ENCODE measurements around the gene SHC3.

SHC3 gene

GRCh38 chr9:89009546-89009840, 169.1 kb downstream of the SHC3 start:
- TF ChIP-seq REST (IDR thresholded peaks at IDR 0.05; ENCODE audit: low read depth) (no peak), EGR1 (IDR thresholded peaks at IDR 0.05) (no peak), NFIC (IDR thresholded peaks at IDR 0.05) (no peak), CEBPB (IDR thresholded peaks at IDR 0.05) (no peak), TAF1 (IDR thresholded peaks at IDR 0.05; ENCODE audit: low read depth) (no peak), RAD21 (IDR thresholded peaks at IDR 0.05; ENCODE audit: low read depth) (no peak), FOXM1 (IDR thresholded peaks at IDR 0.05; ENCODE audit: borderline replicate concordance, low read depth) (no peak), EP300 (IDR thresholded peaks at IDR 0.05; ENCODE audit: borderline replicate concordance) (no peak), ZBTB7A (IDR thresholded peaks at IDR 0.05; ENCODE audit: low read depth) (no peak), TCF12 (IDR thresholded peaks at IDR 0.05; ENCODE audit: low read depth) (no peak)

GRCh38 chr9:89008744-89009545, 169.7 kb downstream of the SHC3 start:
- TF ChIP-seq MAX (IDR thresholded peaks at IDR 0.05) (no peak), YY1 (IDR thresholded peaks at IDR 0.05; ENCODE audit: low read depth) (no peak), ZBTB7A (IDR thresholded peaks at IDR 0.05; ENCODE audit: low read depth) (no peak), CREB1 (IDR thresholded peaks at IDR 0.05; ENCODE audit: low read depth) (no peak)

- no peak for TF ChIP-seq MAX (IDR thresholded peaks at IDR 0.05)
- TF ChIP-seq REST (IDR thresholded peaks at IDR 0.05; ENCODE audit: low read depth): no peak
- TF ChIP-seq TCF12 (IDR thresholded peaks at IDR 0.05; ENCODE audit: low read depth): no peak
- TF ChIP-seq CEBPB (IDR thresholded peaks at IDR 0.05): no peak
- no peak for TF ChIP-seq USF1 (IDR thresholded peaks at IDR 0.05)
These were observed 170.4 kb downstream of the SHC3 start for GRCh38 chr9:89008055-89008743.

- no peak for TF ChIP-seq CEBPB (IDR thresholded peaks at IDR 0.05)
- no peak for TF ChIP-seq TCF12 (IDR thresholded peaks at IDR 0.05; ENCODE audit: low read depth)
- no peak for TF ChIP-seq REST (IDR thresholded peaks at IDR 0.05; ENCODE audit: low read depth)
- TF ChIP-seq EGR1 (IDR thresholded peaks at IDR 0.05): no peak
- no peak for TF ChIP-seq MAX (IDR thresholded peaks at IDR 0.05)
- TF ChIP-seq YY1 (IDR thresholded peaks at IDR 0.05; ENCODE audit: low read depth): no peak
- TF ChIP-seq FOXM1 (IDR thresholded peaks at IDR 0.05; ENCODE audit: borderline replicate concordance, low read depth): no peak
- TF ChIP-seq CREB1 (IDR thresholded peaks at IDR 0.05; ENCODE audit: low read depth): no peak
- no peak for TF ChIP-seq ZBTB7A (IDR thresholded peaks at IDR 0.05; ENCODE audit: low read depth)
- no peak for TF ChIP-seq EP300 (IDR thresholded peaks at IDR 0.05; ENCODE audit: borderline replicate concordance)
- TF ChIP-seq RAD21 (IDR thresholded peaks at IDR 0.05; ENCODE audit: low read depth): no peak
- no peak for TF ChIP-seq NFIC (IDR thresholded peaks at IDR 0.05)
- no peak for TF ChIP-seq USF1 (IDR thresholded peaks at IDR 0.05)
- no peak for TF ChIP-seq TEAD4 (IDR thresholded peaks at IDR 0.05)
- TF ChIP-seq TAF1 (IDR thresholded peaks at IDR 0.05; ENCODE audit: low read depth): no peak
These were observed 171.3 kb downstream of the SHC3 start for GRCh38 chr9:89006996-89007967.

Data from Ishikawa (cell line).